ENCODE results near the gene WFS1. TPM values are rescaled to one million over a fixed set of nuclear protein-coding genes. Genes with fewer than 3 reads are reported as not detected.

Gene WFS1
- total RNA-seq (10 to 100 TPM; 23.8 to 62.2 (median 54.8) TPM), polyA plus RNA-seq (10 to 100 TPM in 1 of 3 donors, 1 to 10 TPM in 2; 4.9 to 10.4 (median 8.0) TPM)
- long read RNA-seq, donor 1, transcript WFS1-201 (8 exons, 3,640 nt) = major isoform, 7 of 12 reads
- long read RNA-seq, donor 1, partial matches to known transcripts = 0 of 12 reads
- long read RNA-seq, donor 1, other reads (novel, unspliced or antisense) = 0 of 12 reads
- long read RNA-seq, donor 2, partial matches to known transcripts = 0 of 7 reads
- long read RNA-seq, donor 2, other reads (novel, unspliced or antisense) = 0 of 7 reads

- 0 to 2% (median 1%) methylated on average over 11 to 104 of the region's 104 CpGs for WGBS, 5 donors
Measured at GRCh38 chr4:6269616-6270511, at the start of gene WFS1. TSS of gene WFS1 (plus strand) at chr4:6269850. CDS start at chr4:6277456, 7,606 bp downstream.

GRCh38 chr4:6221301-6221850 is 48.3 kb upstream of the WFS1 start:
- no peak for DNase-seq
- Histone ChIP-seq H3K36me3 (no peaks in the 10 kb centered on the region), H3K4me1 (peaks cover 0 to 9% (median 2%) of the 10 kb centered on the region in 6 donors), H3K9me3 (peaks cover 0 to 15% (median 7%) of the 10 kb centered on the region in 8 donors), H3K27ac (no peak overlapping the region), H3K27me3 (replicated peaks in 1 of 7) (peaks cover 0 to 72% (median 26%) of the 10 kb centered on the region in 7 donors), H3K4me3 (peak overlapping the region in 7 of 8 donors; percentile 6 to 60 (median 21))
- 19 to 25% (median 22%) methylated on average over 16 of the region's 16 CpGs for WGBS, 5 donors
- TF ChIP-seq POLR2A (IDR thresholded peaks at IDR 0.05) (no peak), POLR2AphosphoS5 (IDR thresholded peaks at IDR 0.05) (no peak), CTCF (IDR thresholded peaks at IDR 0.05 in 8 of 11, conservative IDR thresholded peaks at IDR 0.05 in 3 of 11) (no peak)
- intact Hi-C loops (cut with DNase I; ENCODE audit: low total_unique reads) = no loop called here

More at GRCh38 chr4:6269616-6270511, at the start of gene WFS1:
- no peaks in the 10 kb centered on the region for H3K36me3 ChIP-seq
- H3K4me3 ChIP-seq = peak within 1 kb of the TSS; percentile 76 to 99 (median 86)
- peak within 1 kb of the TSS; percentile 46 to 82 (median 70) for H3K27ac ChIP-seq
- peaks cover 5 to 70% (median 52%) of the 10 kb centered on the region in 6 donors for H3K4me1 ChIP-seq
- no peak for TF ChIP-seq CTCF (IDR thresholded peaks at IDR 0.05 in 8 of 11, conservative IDR thresholded peaks at IDR 0.05 in 3 of 11)
- TF ChIP-seq POLR2AphosphoS5 (IDR thresholded peaks at IDR 0.05) = peak; percentile 83 to 90 (median 87)
- peak in 1 of 3 donors; percentile 69 for TF ChIP-seq POLR2A (IDR thresholded peaks at IDR 0.05)
- peaks cover 0 to 19% (median 0%) of the 10 kb centered on the region in 7 donors for H3K27me3 ChIP-seq (replicated peaks in 1 of 7)
- peak; percentile 98 for DNase-seq
- H3K9me3 ChIP-seq = no peaks in the 10 kb centered on the region
- intact Hi-C loops (cut with DNase I; ENCODE audit: low total_unique reads) = no loop called here

- peak overlapping the region in 7 of 8 donors; percentile 6 to 60 (median 21) for H3K4me3 ChIP-seq
- H3K36me3 ChIP-seq = no peaks in the 10 kb centered on the region
- peak; percentile 73 for DNase-seq
- no peak overlapping the region for H3K27ac ChIP-seq
- intact Hi-C loops (cut with DNase I; ENCODE audit: low total_unique reads) = no loop called here
- 17 to 30% (median 22%) methylated on average over 13 to 84 of the region's 84 CpGs for WGBS, 5 donors
- H3K9me3 ChIP-seq = peaks cover 0 to 15% (median 7%) of the 10 kb centered on the region in 8 donors
- H3K27me3 ChIP-seq (replicated peaks in 1 of 7) = peaks cover 0 to 75% (median 26%) of the 10 kb centered on the region in 7 donors
- TF ChIP-seq POLR2AphosphoS5 (IDR thresholded peaks at IDR 0.05) (no peak), POLR2A (IDR thresholded peaks at IDR 0.05) (no peak), CTCF (IDR thresholded peaks at IDR 0.05 in 8 of 11, conservative IDR thresholded peaks at IDR 0.05 in 3 of 11) (no peak)
- H3K4me1 ChIP-seq = peaks cover 0 to 9% (median 2%) of the 10 kb centered on the region in 6 donors
Measured at GRCh38 chr4:6221851-6222760, 47.5 kb upstream of the WFS1 start.
